Naive B cell (primary cell): ENCODE data around the gene KRTAP10-10. TPM values are rescaled to one million over a fixed set of nuclear protein-coding genes. Genes with fewer than 3 reads are reported as not detected.
"Not testable (repeated sequence)": the region's sequence is repeated elsewhere in the genome, so short reads cannot be mapped to it uniquely, and the experiment has no call there.

ENCODE experiments used
- ATAC-seq, 2 donors: fragments of 150-1000 bp; cut with Tn5 transposase; 2 replicates each; pipeline ENCODE4 v1.10.0; 2021; ENCODE audit warnings: low read depth in 2 of 2, mild to moderate bottlenecking in 2 of 2, moderate library complexity in 2 of 2
- DNase-seq: peaks from one replicate; pipeline ENCODE4 v3.0.0; 2022
- H3K27ac Mint-ChIP-seq, 6 donors: one replicate each; pipeline ENCODE4 v1.8.0; 2020 to 2022; ENCODE audit warnings: mild to moderate bottlenecking in 6 of 6, mixed read lengths in 6 of 6, moderate library complexity in 5 of 6, inconsistent platforms in 2 of 6
- H3K27me3 Mint-ChIP-seq, 3 donors: one replicate each; pipeline ENCODE4 v1.8.0; 2021 to 2022; ENCODE audit warnings: mixed read lengths in 3 of 3, mild to moderate bottlenecking in 1 of 3
- H3K36me3 Mint-ChIP-seq, 2 donors: one replicate each; pipeline ENCODE4 v1.8.0; 2020 to 2022; ENCODE audit warnings: mixed read lengths in 2 of 2, inconsistent platforms in 1 of 2, mild to moderate bottlenecking in 1 of 2
- H3K4me1 Mint-ChIP-seq, 3 donors: one replicate each; pipeline ENCODE4 v1.8.0; 2020 to 2022; ENCODE audit warnings: mixed read lengths in 3 of 3, inconsistent platforms in 1 of 3, mild to moderate bottlenecking in 1 of 3, moderate library complexity in 1 of 3
- H3K4me3 Mint-ChIP-seq, 8 donors: one replicate each; pipeline ENCODE4 v1.8.0; 2020 to 2022; ENCODE audit warnings: mild to moderate bottlenecking in 8 of 8, mixed read lengths in 8 of 8, moderate library complexity in 8 of 8, inconsistent platforms in 2 of 8
- H3K9me3 Mint-ChIP-seq, 7 donors: one replicate each; pipeline ENCODE4 v1.8.0; 2020 to 2022; ENCODE audit warnings: mixed read lengths in 7 of 7, mild to moderate bottlenecking in 5 of 7, inconsistent platforms in 2 of 7, moderate library complexity in 1 of 7
- polyA plus RNA-seq, 6 donors: library from polyadenylated mRNA; unstranded; fragments of 300-500 nt; fragmentation: Illumina TruSeq; gene quantifications; one replicate each; pipeline ENCODE4 v1.2.3, GENCODE V29; 2021; ENCODE audit warnings: low read depth in 6 of 6

The KRTAP10-10 gene
- not detected for polyA plus RNA-seq

- DNase-seq (no peak), ATAC-seq (no peak)
- peaks cover 15 to 24% of the 10 kb centered on the region in 2 donors for H3K36me3 Mint-ChIP-seq
- H3K4me3 Mint-ChIP-seq = no peak within 1 kb of the TSS
- H3K27me3 Mint-ChIP-seq = peaks cover 34 to 60% (median 54%) of the 10 kb centered on the region in 3 donors
- H3K27ac Mint-ChIP-seq = peak within 1 kb of the TSS in 1 of 6 donors; percentile 96
- H3K9me3 Mint-ChIP-seq = peaks cover 13 to 51% (median 26%) of the 10 kb centered on the region in 7 donors
- H3K4me1 Mint-ChIP-seq = no peaks in the 10 kb centered on the region
Measured at GRCh38 chr21:44637018-44637850, at the start of gene KRTAP10-10. KRTAP10-10 (plus strand) TSS chr21:44637356; CDS start chr21:44637418, 62 bp downstream.

- no peaks in the 10 kb centered on the region for H3K4me1 Mint-ChIP-seq
- H3K27me3 Mint-ChIP-seq = peaks cover 33 to 71% (median 60%) of the 10 kb centered on the region in 3 donors
- peaks cover 0 to 7% (median 4%) of the 10 kb centered on the region in 7 donors for H3K9me3 Mint-ChIP-seq
- ATAC-seq (no peak), DNase-seq (no peak)
- peaks cover 0 to 10% of the 10 kb centered on the region in 2 donors for H3K36me3 Mint-ChIP-seq
- H3K27ac Mint-ChIP-seq = no peak overlapping the region
- no peak overlapping the region for H3K4me3 Mint-ChIP-seq
Measured at GRCh38 chr21:44589094-44589493, 48.1 kb upstream of the KRTAP10-10 start.

GRCh38 chr21:44589586-44590305 lies 47.4 kb upstream of the KRTAP10-10 start:
- Mint-ChIP-seq H3K4me3 (no peak overlapping the region), H3K4me1 (no peaks in the 10 kb centered on the region), H3K9me3 (peaks cover 0 to 7% (median 2%) of the 10 kb centered on the region in 7 donors), H3K36me3 (peaks cover 0 to 10% of the 10 kb centered on the region in 2 donors), H3K27ac (no peak overlapping the region), H3K27me3 (peaks cover 28 to 64% (median 54%) of the 10 kb centered on the region in 3 donors)
- ATAC-seq (no peak), DNase-seq (no peak)

GRCh38 chr21:44590311-44590721 lies 46.8 kb upstream of the KRTAP10-10 start:
- Mint-ChIP-seq H3K36me3 (peaks cover 0 to 7% of the 10 kb centered on the region in 2 donors), H3K4me1 (no peaks in the 10 kb centered on the region), H3K9me3 (peaks cover 0 to 5% (median 2%) of the 10 kb centered on the region in 7 donors), H3K27ac (no peak overlapping the region), H3K4me3 (no peak overlapping the region), H3K27me3 (peaks cover 25 to 60% (median 48%) of the 10 kb centered on the region in 3 donors)
- ATAC-seq (no peak), DNase-seq (no peak)

GRCh38 chr21:44590897-44591800 lies 46.0 kb upstream of the KRTAP10-10 start:
- H3K36me3 Mint-ChIP-seq, H3K4me1 Mint-ChIP-seq, H3K4me3 Mint-ChIP-seq, DNase-seq, H3K9me3 Mint-ChIP-seq, H3K27ac Mint-ChIP-seq, ATAC-seq: not testable (repeated sequence)
- peaks cover 17 to 52% (median 40%) of the 10 kb centered on the region in 3 donors for H3K27me3 Mint-ChIP-seq

GRCh38 chr21:44591801-44592130 lies 45.4 kb upstream of the KRTAP10-10 start:
- ATAC-seq, H3K36me3 Mint-ChIP-seq, DNase-seq, H3K9me3 Mint-ChIP-seq, H3K27ac Mint-ChIP-seq, H3K4me1 Mint-ChIP-seq, H3K4me3 Mint-ChIP-seq: not testable (repeated sequence)
- peaks cover 12 to 46% (median 34%) of the 10 kb centered on the region in 3 donors for H3K27me3 Mint-ChIP-seq

- ATAC-seq (no peak), DNase-seq (no peak)
- H3K9me3 Mint-ChIP-seq = peaks cover 0 to 2% (median 0%) of the 10 kb centered on the region in 7 donors
- no peak within 1 kb of the TSS for H3K27ac Mint-ChIP-seq
- H3K36me3 Mint-ChIP-seq = no peaks in the 10 kb centered on the region
- no peak within 1 kb of the TSS for H3K4me3 Mint-ChIP-seq
- H3K4me1 Mint-ChIP-seq = no peaks in the 10 kb centered on the region
- peaks cover 3 to 38% (median 30%) of the 10 kb centered on the region in 3 donors for H3K27me3 Mint-ChIP-seq
Measured at GRCh38 chr21:44592446-44593311, 44.5 kb upstream of the KRTAP10-10 start, which contains the start of gene KRTAP10-6. KRTAP10-6 (minus strand) TSS chr21:44592505; CDS start chr21:44592484, 21 bp downstream.

GRCh38 chr21:44593598-44594405 lies 43.4 kb upstream of the KRTAP10-10 start:
- H3K4me1 Mint-ChIP-seq = no peaks in the 10 kb centered on the region

GRCh38 chr21:44594406-44594916 lies 42.7 kb upstream of the KRTAP10-10 start:
- peaks cover 4 to 15% (median 7%) of the 10 kb centered on the region in 7 donors for H3K9me3 Mint-ChIP-seq
- no peak for ATAC-seq
- no peaks in the 10 kb centered on the region for H3K4me1 Mint-ChIP-seq
- H3K27me3 Mint-ChIP-seq = peaks cover 7 to 41% (median 41%) of the 10 kb centered on the region in 3 donors
- DNase-seq = no peak
- peaks cover 0 to 11% of the 10 kb centered on the region in 2 donors for H3K36me3 Mint-ChIP-seq
- H3K4me3 Mint-ChIP-seq = peak overlapping the region in 1 of 8 donors; percentile 26
- peak overlapping the region in 1 of 6 donors; percentile 44 for H3K27ac Mint-ChIP-seq

More at GRCh38 chr21:44593598-44594405, 43.4 kb upstream of the KRTAP10-10 start:
- H3K36me3 Mint-ChIP-seq = peaks cover 0 to 9% of the 10 kb centered on the region in 2 donors
- H3K27me3 Mint-ChIP-seq = peaks cover 9 to 42% (median 41%) of the 10 kb centered on the region in 3 donors
- no peak overlapping the region for H3K4me3 Mint-ChIP-seq
- no peak for ATAC-seq
- no peak for DNase-seq
- H3K27ac Mint-ChIP-seq = peak overlapping the region in 2 of 6 donors; percentile 7 to 12
- H3K9me3 Mint-ChIP-seq = peaks cover 4 to 10% (median 5%) of the 10 kb centered on the region in 7 donors

GRCh38 chr21:44595524-44595923 lies 41.6 kb upstream of the KRTAP10-10 start:
- no peak overlapping the region for H3K4me3 Mint-ChIP-seq
- DNase-seq = no peak
- ATAC-seq = no peak
- peaks cover 4 to 15% (median 7%) of the 10 kb centered on the region in 7 donors for H3K9me3 Mint-ChIP-seq
- no peaks in the 10 kb centered on the region for H3K4me1 Mint-ChIP-seq
- no peak overlapping the region for H3K27ac Mint-ChIP-seq
- H3K27me3 Mint-ChIP-seq = peaks cover 7 to 37% (median 31%) of the 10 kb centered on the region in 3 donors
- H3K36me3 Mint-ChIP-seq = peaks cover 0 to 11% of the 10 kb centered on the region in 2 donors

- DNase-seq (no peak), ATAC-seq (no peak)
- Mint-ChIP-seq H3K27me3 (peaks cover 7 to 38% (median 25%) of the 10 kb centered on the region in 3 donors), H3K9me3 (peaks cover 4 to 15% (median 7%) of the 10 kb centered on the region in 7 donors), H3K4me1 (no peaks in the 10 kb centered on the region), H3K4me3 (no peak overlapping the region), H3K27ac (no peak overlapping the region), H3K36me3 (peaks cover 0 to 11% of the 10 kb centered on the region in 2 donors)
Measured at GRCh38 chr21:44596068-44596725, 41.0 kb upstream of the KRTAP10-10 start.
